GM18951 (cell line): ENCODE results near the gene EXD3.

Source experiments
- POLR2A ChIP-seq: IDR thresholded peaks from 4 replicates; pipeline ENCODE4 v1.6.1; 2011; ENCODE audit warnings: mild to moderate bottlenecking; ENCODE audit not compliant: insufficient read length, insufficient read depth; ENCODE audit errors: extremely low read depth
- in situ Hi-C: fragments of 300-500 bp; cut with MboI; formaldehyde crosslinking; loops from one replicate; pipeline ENCODE4 v1.12.0; 2022; ENCODE audit warnings: low sequenced_read_pairs, mixed read lengths, inconsistent platforms; ENCODE audit not compliant: unreplicated experiment

EXD3 gene

DNA sequence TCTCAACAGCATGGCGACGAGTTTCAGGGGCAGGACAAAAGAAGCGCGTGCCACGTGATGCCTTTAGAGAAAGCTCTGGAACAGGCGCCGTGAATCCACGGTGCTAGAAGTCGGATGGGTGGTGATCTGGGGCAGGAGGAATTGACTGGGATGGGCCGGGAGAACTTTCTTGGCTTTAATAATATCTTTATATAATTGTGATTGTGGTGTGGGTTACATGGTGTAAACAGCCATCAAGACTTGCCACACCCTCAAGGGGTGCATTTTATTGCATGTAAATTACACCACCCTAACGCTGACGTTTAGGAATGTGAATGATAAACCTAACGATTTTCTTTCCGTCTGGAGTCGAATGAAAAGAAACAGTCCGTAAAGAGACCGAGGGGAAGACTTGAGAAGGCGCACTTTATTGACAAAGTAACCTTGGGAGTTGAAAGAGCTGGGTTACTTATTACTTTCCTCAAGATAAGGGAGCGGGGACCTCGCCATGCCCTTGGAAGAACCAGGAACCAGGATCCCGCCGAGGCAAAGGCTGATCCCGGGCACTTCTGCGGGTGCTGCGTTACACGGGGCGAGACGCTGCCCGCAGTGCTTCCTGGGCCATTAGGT is 129.4 kb downstream of the EXD3 start:
- TF ChIP-seq POLR2A = no peak
- in situ Hi-C loops = loop anchor here (10.0 kb wide), 2 partner anchors 111 to 231 kb away; no protein-coding TSS in a partner anchor

DNA sequence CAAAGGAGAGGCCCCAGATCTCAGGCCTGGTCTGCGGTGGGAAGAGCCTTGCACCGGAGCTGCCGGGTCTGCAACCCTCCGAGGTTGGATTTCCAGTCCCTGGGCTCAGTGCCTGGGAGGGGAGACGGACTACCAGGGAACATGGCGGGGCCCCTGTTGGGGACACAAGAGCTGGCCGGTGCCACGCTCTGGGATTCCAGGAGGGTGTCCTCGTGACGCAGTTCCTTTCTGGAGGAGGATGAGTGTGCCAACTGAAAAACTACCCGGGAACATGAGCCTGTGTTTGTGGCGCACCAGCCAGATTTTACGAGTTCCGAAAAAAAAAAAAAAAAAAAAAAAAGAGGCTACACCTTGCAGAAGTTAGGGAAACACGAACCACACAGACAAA is 129.9 kb downstream of the EXD3 start:
- no peak for TF ChIP-seq POLR2A
- in situ Hi-C loops = loop anchor here (10.0 kb wide), 2 partner anchors 112 to 232 kb away; no protein-coding TSS in a partner anchor

DNA sequence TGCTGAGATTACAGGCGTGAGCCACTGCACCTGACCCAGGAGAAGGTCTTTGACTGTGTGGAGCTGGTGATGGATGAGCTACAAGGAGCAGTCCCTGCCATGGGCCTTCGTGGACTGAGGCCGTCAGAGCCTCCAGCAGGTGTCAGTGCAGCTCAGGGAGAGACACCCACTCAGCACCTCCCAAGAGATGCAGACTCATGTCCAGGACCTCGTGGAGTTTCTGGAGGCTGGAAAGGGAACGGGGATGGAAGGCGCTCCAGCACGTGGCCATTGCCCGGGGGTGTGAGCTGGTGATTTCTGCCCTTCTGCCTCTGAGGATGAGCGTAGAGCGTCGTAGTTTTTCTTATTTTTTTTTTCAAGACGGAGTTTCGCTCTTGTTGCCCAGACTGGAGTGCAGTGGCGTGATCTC is 136.0 kb downstream of the EXD3 start:
- TF ChIP-seq POLR2A = no peak
- in situ Hi-C loops = no loop called here

DNA sequence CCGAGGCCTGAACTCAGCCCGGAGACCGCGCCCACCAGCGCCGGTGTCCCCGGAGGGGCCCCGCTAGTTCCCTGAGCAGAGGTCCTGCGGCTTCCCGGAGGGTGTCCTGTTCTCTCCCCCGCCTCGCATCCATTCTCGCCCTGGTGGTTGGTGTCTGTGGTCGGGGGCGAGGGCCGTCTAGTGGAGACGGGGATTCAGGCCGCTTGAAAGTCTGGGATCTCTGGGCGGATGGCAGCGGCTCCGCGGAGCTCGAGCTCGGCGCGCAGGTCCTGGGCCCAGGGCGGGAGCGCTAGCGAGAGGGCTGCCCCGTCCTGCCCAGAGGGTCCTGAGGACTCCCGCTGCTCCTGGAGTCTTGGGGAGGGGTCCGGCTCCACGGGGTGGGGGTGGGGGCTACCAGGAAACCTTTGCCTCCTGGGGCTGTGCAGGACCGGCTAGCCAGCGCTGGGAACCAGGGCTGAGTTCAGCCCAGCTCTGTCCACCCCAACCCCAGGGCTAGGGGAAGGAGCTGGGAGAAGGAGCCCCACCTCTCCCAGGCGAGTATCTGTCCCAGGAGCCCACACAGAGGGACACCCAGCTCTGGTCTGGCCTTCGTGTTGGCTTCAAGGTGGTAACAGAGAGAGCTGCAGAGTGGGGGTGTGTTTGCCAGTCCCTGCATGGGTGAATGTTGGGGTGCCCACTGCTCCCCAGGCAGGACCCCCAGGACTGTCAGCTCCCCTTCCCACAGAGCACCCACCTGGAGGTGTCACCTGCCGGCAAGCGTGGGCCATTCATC is 141.4 kb downstream of the EXD3 start:
- in situ Hi-C loops = no loop called here
- TF ChIP-seq POLR2A = no peak

DNA sequence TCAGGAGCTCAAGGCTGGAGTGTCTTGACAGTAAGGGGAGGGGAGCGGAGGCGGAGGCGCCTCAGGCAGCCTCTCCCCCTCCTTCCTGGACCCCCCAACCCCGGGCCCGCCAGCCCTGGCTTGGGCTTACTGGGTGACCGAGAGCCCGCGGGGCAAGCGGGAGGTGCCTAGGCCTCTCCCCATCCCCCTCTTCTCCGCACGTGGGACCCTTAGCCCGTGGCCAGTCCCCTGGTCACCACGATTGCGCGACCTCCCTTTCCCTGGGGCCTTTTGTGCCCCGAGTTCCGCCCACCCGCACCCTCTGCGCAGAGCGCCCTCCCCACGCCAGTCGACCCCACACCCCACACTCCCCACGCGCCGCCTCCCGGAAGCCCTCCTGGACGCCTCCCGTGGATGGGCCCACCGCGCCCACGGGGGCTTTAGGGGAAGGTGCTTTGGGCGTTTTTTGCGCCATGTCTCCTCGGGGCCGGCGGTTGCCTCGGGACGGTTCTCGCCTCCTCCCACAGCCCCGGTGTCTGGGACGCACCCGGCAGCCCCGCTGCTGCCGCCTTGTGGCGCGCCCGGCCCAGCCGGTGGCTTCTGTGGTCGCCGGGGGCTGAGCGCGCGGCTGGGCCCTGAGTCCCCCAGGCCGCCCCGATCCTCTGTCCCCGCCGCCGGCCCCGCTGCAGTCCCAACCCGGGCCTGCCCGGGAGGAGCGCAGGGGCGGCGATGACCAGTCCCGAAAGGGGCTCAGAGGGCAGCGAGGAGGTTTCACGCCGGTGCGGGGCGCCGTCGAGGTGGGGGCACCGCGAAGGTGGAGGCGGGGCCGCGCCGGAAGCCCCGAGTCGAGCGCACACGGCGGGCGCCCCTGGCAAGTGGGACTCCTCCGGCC is 142.3 kb downstream of the EXD3 start:
- TF ChIP-seq POLR2A = no peak
- in situ Hi-C loops = no loop called here

DNA sequence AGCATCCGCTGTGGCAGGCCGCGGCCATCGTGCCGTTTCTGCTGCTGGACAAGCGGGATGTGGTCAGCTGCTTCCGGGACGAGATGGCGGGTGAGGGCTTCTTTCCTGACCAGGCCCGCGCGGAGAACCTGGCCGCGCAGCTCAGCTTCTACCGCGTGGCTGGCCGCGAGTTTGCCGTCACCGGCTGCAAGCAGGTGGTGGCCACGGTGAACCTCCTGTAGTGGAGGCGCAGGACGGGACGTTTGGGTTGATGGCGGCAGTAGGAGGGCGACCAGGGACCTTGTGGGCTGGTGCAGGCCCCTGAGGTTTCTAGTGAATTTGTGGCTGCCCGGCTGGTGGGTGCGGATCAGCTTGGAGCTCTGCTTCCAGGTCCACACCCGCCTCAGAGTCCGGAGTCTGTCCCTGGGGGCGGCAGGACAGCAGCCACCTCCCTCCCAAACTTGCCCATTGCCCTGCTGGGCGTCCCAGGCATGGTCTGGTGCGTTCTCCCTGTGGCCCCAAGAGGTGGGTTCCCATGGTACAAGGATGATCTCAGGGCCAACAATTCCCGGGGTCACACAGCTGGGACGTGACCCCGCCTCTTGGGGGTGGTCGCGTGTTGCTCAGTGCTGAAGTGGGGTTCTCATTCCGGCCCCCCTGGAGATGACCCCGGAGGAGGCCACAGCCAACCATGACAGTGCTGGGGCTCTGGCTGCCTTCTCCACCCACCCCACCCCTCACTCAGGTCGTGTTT is 143.1 kb downstream of the EXD3 start:
- TF ChIP-seq POLR2A = no peak
- in situ Hi-C loops = no loop called here

DNA sequence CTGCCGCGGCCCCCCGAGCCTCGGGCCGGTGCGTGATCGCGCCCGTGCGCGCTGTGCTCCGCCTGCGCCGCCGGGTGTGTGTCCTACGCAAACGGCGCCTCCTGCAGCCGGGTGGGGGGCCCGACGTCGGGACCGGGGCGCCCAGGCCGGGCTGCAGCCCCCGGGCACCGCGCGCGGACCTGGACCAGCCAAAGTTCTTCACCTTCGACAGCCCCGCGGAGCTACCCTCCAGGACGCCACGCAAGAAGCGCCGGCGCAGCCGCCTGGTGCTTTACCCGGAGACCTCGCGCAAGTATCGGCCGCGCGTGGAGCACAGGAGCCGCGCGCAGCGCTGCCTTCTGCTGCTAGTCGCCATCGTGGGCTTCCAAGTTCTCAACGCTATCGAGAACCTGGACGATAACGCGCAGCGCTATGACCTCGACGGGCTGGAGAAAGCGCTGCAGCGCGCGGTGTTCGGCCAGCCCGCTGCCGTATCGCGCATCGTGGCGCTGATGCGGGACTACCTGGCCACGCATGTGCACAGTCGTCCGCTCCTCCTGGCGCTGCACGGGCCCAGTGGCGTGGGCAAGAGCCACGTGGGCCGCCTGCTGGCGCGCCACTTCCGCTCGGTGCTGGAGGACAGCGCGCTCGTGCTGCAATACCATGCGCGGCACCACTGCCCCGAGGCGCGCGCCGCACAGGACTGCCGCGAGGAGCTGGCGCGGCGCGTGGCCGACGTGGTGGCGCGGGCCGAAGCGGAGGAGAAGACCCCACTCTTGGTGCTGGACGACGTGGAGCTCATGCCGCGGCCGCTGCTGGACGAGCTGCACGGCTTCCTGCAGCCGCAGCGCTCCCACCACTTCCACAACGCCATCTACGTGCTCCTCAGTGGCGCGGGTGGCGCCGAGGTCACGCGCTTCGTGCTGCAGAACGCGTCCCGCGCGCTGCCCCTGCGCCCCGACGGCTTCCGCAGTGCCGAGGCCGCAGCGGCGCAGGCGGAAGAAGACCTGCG is 143.9 kb downstream of the EXD3 start:
- no peak for TF ChIP-seq POLR2A
- in situ Hi-C loops = no loop called here

DNA sequence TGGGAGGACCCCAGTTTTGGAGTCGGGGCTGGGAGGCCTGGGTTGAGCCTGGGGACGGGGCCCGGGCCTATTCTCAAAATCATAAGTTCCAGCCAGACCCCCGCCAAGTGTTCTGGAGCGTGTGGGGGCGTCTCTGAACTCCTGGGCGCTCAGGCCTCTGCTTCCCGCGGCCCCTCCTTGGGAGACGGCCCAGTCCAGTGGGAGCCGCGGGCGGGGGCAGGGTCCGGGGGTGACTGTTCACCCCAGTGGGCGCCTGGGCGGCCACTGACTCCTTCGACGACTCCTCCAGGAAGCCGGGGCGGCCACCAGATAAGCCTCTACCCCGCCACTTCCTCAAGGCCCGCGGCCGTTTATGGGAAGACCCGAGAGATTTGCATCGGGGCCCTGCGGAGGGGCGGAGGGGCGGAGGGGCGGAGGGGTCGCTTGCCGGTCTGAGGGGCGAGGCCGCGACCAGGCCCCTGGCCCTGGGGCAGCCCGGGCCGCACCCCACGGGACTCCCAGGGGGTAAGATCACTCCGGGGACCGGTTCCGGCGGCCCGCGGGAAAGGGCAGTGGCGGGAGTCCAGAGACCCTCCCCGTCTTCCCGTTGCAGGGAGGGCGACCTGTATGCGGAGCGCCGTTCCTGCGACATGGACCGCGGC is 144.8 kb downstream of the EXD3 start:
- TF ChIP-seq POLR2A = no peak
- in situ Hi-C loops = no loop called here

DNA sequence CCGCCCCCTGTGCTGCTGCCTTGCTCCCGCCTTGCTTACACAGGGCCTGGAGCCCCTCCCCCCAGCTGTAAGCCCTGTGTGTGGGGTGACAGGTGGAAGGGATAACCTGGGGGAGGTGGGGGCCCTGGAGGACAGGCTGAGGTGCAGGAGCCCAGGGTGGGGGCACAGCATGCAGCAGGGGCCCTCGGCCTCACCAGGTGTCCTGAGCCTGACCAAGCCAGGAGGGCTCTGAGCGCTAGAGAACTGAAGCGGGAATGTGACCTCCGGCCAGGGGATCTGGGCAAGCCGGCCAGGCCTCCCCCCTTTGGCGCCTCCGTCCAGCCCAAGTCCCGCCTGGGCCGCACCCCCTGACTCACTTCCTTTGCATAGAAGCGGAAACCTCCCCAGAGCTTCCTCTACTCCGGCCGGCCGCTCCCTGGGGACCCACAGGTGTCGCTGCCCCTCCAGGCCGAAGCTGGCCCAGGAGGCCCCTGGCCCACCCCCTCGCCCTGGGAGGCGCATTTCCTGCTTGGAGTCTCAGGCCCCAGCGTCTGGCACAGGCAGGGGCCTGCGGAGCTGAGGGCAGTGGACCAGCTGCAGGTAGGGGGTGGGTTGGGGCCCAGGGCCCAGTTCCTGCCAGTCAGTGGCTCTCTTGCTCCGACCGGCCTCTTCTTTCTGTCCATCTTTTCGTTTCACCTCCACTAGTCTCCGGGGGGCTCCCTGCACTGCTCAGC is 145.5 kb downstream of the EXD3 start, which contains the start of gene TOR4A:
Gene TOR4A (plus strand): TSS at position 398 of the 713 bp plus-strand sequence. CDS start 964 bp downstream, outside the sequence.
- peak; percentile 73 for TF ChIP-seq POLR2A
- in situ Hi-C loops = no loop called here

DNA sequence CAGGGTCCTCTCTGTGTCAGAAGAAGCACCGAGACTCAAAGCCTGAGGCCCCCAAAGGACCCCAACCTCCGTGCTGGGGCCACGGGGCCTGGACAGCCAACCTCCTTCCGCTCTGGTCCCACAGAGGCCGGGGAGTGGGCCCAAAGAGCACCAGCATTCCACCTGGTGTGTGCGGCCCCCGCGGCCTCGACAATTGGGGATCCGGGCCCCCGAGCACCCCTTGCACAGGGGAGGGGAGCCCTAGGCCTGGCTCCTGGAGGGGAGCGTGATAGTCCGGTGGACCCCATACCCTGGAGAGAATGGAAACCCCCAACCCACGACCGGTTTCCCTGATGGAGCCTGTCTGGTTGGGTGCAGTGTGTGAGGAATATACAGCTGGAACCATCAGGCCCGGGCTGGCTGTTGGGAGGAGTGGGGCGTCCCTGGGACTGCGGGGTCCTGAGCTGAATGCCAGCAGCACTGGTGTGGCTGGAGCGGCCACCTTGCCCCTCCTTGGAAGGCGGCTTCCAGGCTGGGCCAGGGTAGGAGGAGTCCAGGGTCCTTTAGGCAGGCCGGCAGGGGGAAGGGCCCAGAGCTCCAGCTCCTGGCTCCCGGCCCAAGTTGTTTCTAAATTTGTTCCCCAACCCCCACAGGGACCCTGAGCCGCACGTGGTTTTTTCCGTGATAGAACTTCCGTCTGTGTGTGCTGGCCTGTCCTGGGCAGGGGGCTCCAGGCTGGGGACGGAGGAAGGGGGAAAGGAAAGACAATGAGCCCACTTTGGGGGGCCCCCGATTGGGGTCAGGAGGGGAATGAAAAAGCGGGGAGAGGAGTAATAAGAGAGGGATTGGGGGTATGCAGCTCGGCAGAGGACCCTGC is 146.3 kb downstream of the EXD3 start:
- no peak for TF ChIP-seq POLR2A

More for the DNA sequence above, 146.3 kb downstream of the EXD3 start:
- in situ Hi-C loops = no loop called here
